Suprapubic skin (tissue), 4 donors: ENCODE measurements around the gene ANLN. TPM values are rescaled to one million over a fixed set of nuclear protein-coding genes. Genes with fewer than 3 reads are reported as not detected.
"Not testable (repeated sequence)": the region's sequence is repeated elsewhere in the genome, so short reads cannot be mapped to it uniquely, and the experiment has no call there.

Experiments used
- DNase-seq, 2 donors: peaks; one replicate each; pipeline ENCODE4 v3.0.0-alpha.2; 2019; ENCODE audit warnings: low spot score in 2 of 2
- H3K27ac ChIP-seq: fragments of 200-600 bp; sonication (generic); one replicate; pipeline ENCODE4 v1.5.1; 2019
- H3K27me3 ChIP-seq: fragments of 200-600 bp; sonication (generic); one replicate; pipeline ENCODE4 v1.5.1; 2019
- H3K36me3 ChIP-seq: fragments of 200-600 bp; sonication (generic); one replicate; pipeline ENCODE4 v1.5.1; 2019
- H3K4me1 ChIP-seq: fragments of 200-600 bp; sonication (generic); one replicate; pipeline ENCODE4 v1.5.1; 2019
- H3K4me3 ChIP-seq: fragments of 200-600 bp; sonication (generic); one replicate; pipeline ENCODE4 v1.5.1; 2019; ENCODE audit warnings: mild to moderate bottlenecking
- H3K9me3 ChIP-seq: fragments of 200-600 bp; sonication (generic); one replicate; pipeline ENCODE4 v1.5.1; 2019
- CTCF ChIP-seq, 2 donors: fragments of 200-600 bp in 1 of 2; fragments of 450-650 bp in 1 of 2; sonication (generic) in 1 of 2; IDR thresholded peaks; one replicate each; pipeline ENCODE4 v1.5.1; 2016 to 2019; ENCODE audit warnings: antibody characterized with exemption in 2 of 2, mild to moderate bottlenecking in 1 of 2, moderate library complexity in 1 of 2
- EP300 ChIP-seq: sonication (generic); formaldehyde crosslinking; IDR thresholded peaks from one replicate; pipeline ENCODE4 v1.6.1; 2017; ENCODE audit warnings: antibody characterized with exemption
- POLR2A ChIP-seq, 2 donors: fragments of 450-650 bp; IDR thresholded peaks; one replicate each; pipeline ENCODE4 v1.6.1; 2017; ENCODE audit warnings: antibody characterized with exemption in 2 of 2, mild to moderate bottlenecking in 2 of 2, moderate library complexity in 2 of 2
- POLR2AphosphoS5 ChIP-seq, 3 donors: sonication (generic); formaldehyde crosslinking; IDR thresholded peaks; one replicate each; pipeline ENCODE4 v1.6.1; 2017; ENCODE audit warnings: antibody characterized with exemption in 3 of 3
- WGBS: methylation state at CpG from one replicate; pipeline ENCODE4 v1.1.5; 2018; 5-methylcytosine and 5-hydroxymethylcytosine counted together
- total RNA-seq, 4 donors: library from RNA; depleted of rRNA; stranded (reverse); fragments of >200 nt; gene quantifications; one replicate each; pipeline ENCODE4 v1.1.0, GENCODE V29; 2016

ANLN gene
- total RNA-seq, 4 donors from 2014 or later: 10.1 to 33.5 (median 17.9) TPM

GRCh38 chr7:36464271-36464670, 74.6 kb downstream of the ANLN start:
- 80% methylated on average over 3 of the region's 3 CpGs for WGBS
- Histone ChIP-seq H3K9me3 (no peaks in the 10 kb centered on the region), H3K27ac (no peak overlapping the region), H3K27me3 (no peaks in the 10 kb centered on the region), H3K4me1 (no peaks in the 10 kb centered on the region), H3K4me3 (no peak overlapping the region), H3K36me3 (no peaks in the 10 kb centered on the region)
- DNase-seq: no peak
- no peak for TF ChIP-seq EP300
- TF ChIP-seq POLR2A (IDR thresholded peaks at IDR 0.05): no peak
- no peak for TF ChIP-seq POLR2AphosphoS5 (IDR thresholded peaks at IDR 0.05)
- TF ChIP-seq CTCF (IDR thresholded peaks at IDR 0.05): no peak

GRCh38 chr7:36466001-36466400, 76.3 kb downstream of the ANLN start:
- not testable (repeated sequence) for H3K36me3 ChIP-seq, DNase-seq, H3K4me3 ChIP-seq, H3K9me3 ChIP-seq, H3K27ac ChIP-seq, H3K4me1 ChIP-seq, H3K27me3 ChIP-seq
- WGBS: 87% methylated on average over 5 of the region's 5 CpGs

GRCh38 chr7:36468370-36469101, 78.9 kb downstream of the ANLN start:
- Histone ChIP-seq H3K27me3 (no peaks in the 10 kb centered on the region), H3K4me1 (no peaks in the 10 kb centered on the region), H3K27ac (no peak overlapping the region), H3K36me3 (no peaks in the 10 kb centered on the region), H3K9me3 (no peaks in the 10 kb centered on the region), H3K4me3 (no peak overlapping the region)
- TF ChIP-seq POLR2AphosphoS5 (IDR thresholded peaks at IDR 0.05) (no peak), POLR2A (IDR thresholded peaks at IDR 0.05) (no peak), EP300 (no peak), CTCF (IDR thresholded peaks at IDR 0.05) (no peak)
- DNase-seq: no peak
- WGBS: 39% methylated on average over 2 of the region's 2 CpGs

- no peaks in the 10 kb centered on the region for H3K4me1 ChIP-seq
- no peak for DNase-seq
- H3K9me3 ChIP-seq: no peaks in the 10 kb centered on the region
- TF ChIP-seq POLR2AphosphoS5 (IDR thresholded peaks at IDR 0.05) (no peak), EP300 (no peak)
- H3K4me3 ChIP-seq: no peak overlapping the region
- H3K27ac ChIP-seq: no peak overlapping the region
- no peaks in the 10 kb centered on the region for H3K36me3 ChIP-seq
- no peaks in the 10 kb centered on the region for H3K27me3 ChIP-seq
These were observed 79.6 kb downstream of the ANLN start for GRCh38 chr7:36469236-36469635.

GRCh38 chr7:36472141-36472729, 82.6 kb downstream of the ANLN start:
- Histone ChIP-seq H3K27ac (no peak overlapping the region), H3K9me3 (no peaks in the 10 kb centered on the region), H3K4me3 (no peak overlapping the region), H3K36me3 (no peaks in the 10 kb centered on the region), H3K4me1 (no peaks in the 10 kb centered on the region), H3K27me3 (no peaks in the 10 kb centered on the region)
- WGBS: 90% methylated on average over 3 of the region's 3 CpGs
- no peak for DNase-seq
- no peak for TF ChIP-seq POLR2A (IDR thresholded peaks at IDR 0.05)
- no peak for TF ChIP-seq CTCF (IDR thresholded peaks at IDR 0.05)
- no peak for TF ChIP-seq POLR2AphosphoS5 (IDR thresholded peaks at IDR 0.05)
- TF ChIP-seq EP300: no peak

- Histone ChIP-seq H3K4me3 (no peak overlapping the region), H3K9me3 (no peaks in the 10 kb centered on the region), H3K27ac (no peak overlapping the region), H3K4me1 (no peaks in the 10 kb centered on the region), H3K27me3 (no peaks in the 10 kb centered on the region), H3K36me3 (no peaks in the 10 kb centered on the region)
- TF ChIP-seq EP300: no peak
- TF ChIP-seq CTCF (IDR thresholded peaks at IDR 0.05): no peak
- no peak for DNase-seq
- WGBS: 72% methylated on average over 12 of the region's 12 CpGs
These were observed 84.0 kb downstream of the ANLN start for GRCh38 chr7:36473454-36474282.
